Measurements from ENCODE around the gene CLEC18B. TPM values are rescaled to one million over a fixed set of nuclear protein-coding genes. Genes with fewer than 3 reads are reported as not detected.
"Not testable (repeated sequence)": the region's sequence is repeated elsewhere in the genome, so short reads cannot be mapped to it uniquely, and the experiment has no call there.

The CLEC18B gene
- total RNA-seq, result under 1 TPM in 1 of 4 donors, not detected in 3; 0.20 TPM

- H3K27ac ChIP-seq, H3K4me3 ChIP-seq, H3K36me3 ChIP-seq, H3K27me3 ChIP-seq, H3K4me1 ChIP-seq, ATAC-seq, H3K9me3 ChIP-seq: not testable (repeated sequence)
- WGBS, 2 donors (ENCODE audit: low coverage in 1 of 2), result no CpG with 5 or more reads among the region's 27 CpGs
Measured at GRCh38 chr16:74420612-74421481, at the start of gene CLEC18B. TSS of gene CLEC18B (minus strand) at chr16:74421478. CDS start at chr16:74421270, 208 bp downstream.

DNA sequence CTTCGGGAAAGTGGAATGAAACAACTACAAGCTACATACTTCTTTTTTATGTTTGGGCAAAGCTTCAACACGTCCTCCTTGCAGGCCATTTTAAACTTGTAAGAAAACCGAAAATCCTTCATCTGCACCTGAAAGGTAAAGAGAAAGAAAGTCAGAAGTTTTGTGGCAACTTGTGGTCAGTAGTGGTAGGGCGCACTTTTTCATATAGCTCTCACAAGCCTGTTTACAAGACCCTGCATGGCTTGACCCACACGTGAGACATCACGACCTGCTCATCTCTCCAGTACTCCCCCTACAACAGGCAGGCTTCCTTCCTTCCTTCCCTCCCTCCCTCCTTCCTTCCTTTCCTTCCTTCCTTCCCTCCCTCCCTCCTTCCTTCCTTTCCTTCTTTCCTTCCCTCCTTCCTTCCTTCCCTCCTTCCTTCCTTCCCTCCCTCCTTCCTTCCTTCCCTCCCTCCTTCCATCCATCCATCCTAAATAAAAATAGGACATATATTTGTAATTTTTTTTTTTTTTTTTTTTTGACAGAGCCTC lies 48.7 kb upstream of the CLEC18B start:
- 82 to 87% methylated on average over 3 to 5 of the region's 6 CpGs for WGBS, 2 donors (ENCODE audit: low coverage in 1 of 2)
- Histone ChIP-seq H3K27me3 (no peaks in the 10 kb centered on the region), H3K27ac (no peak overlapping the region), H3K36me3 (peaks cover 0 to 100% of the 10 kb centered on the region in 2 donors), H3K9me3 (no peaks in the 10 kb centered on the region), H3K4me1 (no peaks in the 10 kb centered on the region), H3K4me3 (no peak overlapping the region)
- ATAC-seq, result no peak
- TF ChIP-seq POLR2A (IDR thresholded peaks at IDR 0.05) (no peak), CTCF (IDR thresholded peaks at IDR 0.05) (no peak), POLR2AphosphoS5 (IDR thresholded peaks at IDR 0.05) (no peak), EP300 (IDR thresholded peaks at IDR 0.05) (no peak)

GRCh38 chr16:74468807-74469525 lies 47.7 kb upstream of the CLEC18B start:
- Histone ChIP-seq H3K4me1 (no peaks in the 10 kb centered on the region), H3K9me3 (no peaks in the 10 kb centered on the region), H3K27me3 (no peaks in the 10 kb centered on the region), H3K4me3 (no peak overlapping the region), H3K27ac (no peak overlapping the region), H3K36me3 (peaks cover 0 to 100% of the 10 kb centered on the region in 2 donors)
- 68 to 100% methylated on average over 1 to 3 of the region's 9 CpGs for WGBS, 2 donors (ENCODE audit: low coverage in 1 of 2)
- no peak for ATAC-seq
- TF ChIP-seq EP300 (IDR thresholded peaks at IDR 0.05) (no peak), POLR2A (IDR thresholded peaks at IDR 0.05) (no peak), POLR2AphosphoS5 (IDR thresholded peaks at IDR 0.05) (no peak), CTCF (IDR thresholded peaks at IDR 0.05) (no peak)

DNA sequence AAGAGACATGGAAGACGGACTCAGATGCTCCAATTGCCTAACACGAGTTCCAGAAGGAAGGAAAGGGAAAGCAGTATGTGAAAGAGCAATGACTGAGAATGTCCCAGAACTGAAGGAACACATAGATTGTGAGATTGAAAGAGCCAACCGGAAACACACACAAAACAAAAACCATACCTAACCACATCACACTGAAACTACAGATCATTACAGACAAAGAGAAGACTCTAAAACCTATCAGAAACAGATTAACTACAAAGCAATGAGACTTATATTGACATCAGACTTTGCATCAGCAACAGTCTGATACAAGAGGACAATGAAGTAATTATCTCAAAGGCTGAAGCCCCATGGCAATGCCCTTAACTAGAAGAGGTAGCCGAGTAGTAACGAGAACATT lies 45.6 kb upstream of the CLEC18B start:
- no peak for TF ChIP-seq CTCF (IDR thresholded peaks at IDR 0.05)
- no peak for TF ChIP-seq POLR2A (IDR thresholded peaks at IDR 0.05)
- no peak for TF ChIP-seq EP300 (IDR thresholded peaks at IDR 0.05)
- no peak for TF ChIP-seq POLR2AphosphoS5 (IDR thresholded peaks at IDR 0.05)
- Histone ChIP-seq H3K4me1 (no peaks in the 10 kb centered on the region), H3K9me3 (no peaks in the 10 kb centered on the region), H3K36me3 (peaks cover 0 to 100% of the 10 kb centered on the region in 2 donors), H3K4me3 (no peak overlapping the region), H3K27me3 (no peaks in the 10 kb centered on the region), H3K27ac (no peak overlapping the region)
- WGBS, 2 donors (ENCODE audit: low coverage in 1 of 2), result 90 to 100% methylated on average over 2 to 5 of the region's 5 CpGs
- no peak for ATAC-seq

DNA sequence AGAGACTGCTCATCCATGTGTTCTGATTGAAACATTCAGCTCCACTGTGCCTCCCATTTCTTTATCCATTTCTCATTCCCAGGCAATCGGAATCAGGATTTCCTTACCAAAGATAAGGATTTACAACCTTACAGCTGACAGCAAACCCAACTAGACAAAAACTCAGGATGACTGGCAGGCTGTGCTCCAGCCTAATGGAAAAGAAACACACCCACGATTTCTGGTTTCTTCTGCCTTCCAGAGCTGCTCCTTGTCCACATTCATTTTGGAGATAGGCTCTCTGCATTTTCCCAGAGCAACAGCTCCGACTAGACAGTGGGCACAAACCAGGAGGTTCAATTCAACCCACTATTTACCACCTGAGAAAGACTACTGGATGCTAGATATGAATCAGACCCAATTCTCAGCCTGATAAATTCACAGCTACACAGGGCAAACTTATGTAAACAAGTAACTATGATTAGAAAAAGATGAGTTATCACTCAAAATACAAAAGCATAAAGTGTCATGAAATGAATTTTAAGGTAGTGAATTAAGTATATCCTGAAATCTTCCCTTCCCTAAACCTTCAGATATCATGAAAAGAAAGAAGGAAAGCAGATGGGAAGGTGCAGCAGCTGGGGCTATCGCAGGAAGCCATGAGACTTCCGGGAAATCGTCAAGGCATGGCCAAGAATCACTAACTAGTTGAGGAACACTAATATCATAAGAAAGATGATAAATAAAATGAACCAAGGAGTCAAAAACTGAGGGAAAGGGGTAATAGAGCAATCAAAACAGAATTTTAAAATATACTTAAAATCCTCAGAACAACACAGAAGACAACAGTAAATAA lies 44.8 kb upstream of the CLEC18B start:
- Histone ChIP-seq H3K27ac (no peak overlapping the region), H3K36me3 (peaks cover 0 to 100% of the 10 kb centered on the region in 2 donors), H3K9me3 (no peaks in the 10 kb centered on the region), H3K4me3 (no peak overlapping the region), H3K27me3 (no peaks in the 10 kb centered on the region), H3K4me1 (no peaks in the 10 kb centered on the region)
- TF ChIP-seq POLR2A (IDR thresholded peaks at IDR 0.05), result no peak
- no peak for TF ChIP-seq CTCF (IDR thresholded peaks at IDR 0.05)
- TF ChIP-seq EP300 (IDR thresholded peaks at IDR 0.05), result no peak
- no peak for TF ChIP-seq POLR2AphosphoS5 (IDR thresholded peaks at IDR 0.05)
- no peak for ATAC-seq
- 68 to 75% methylated on average over 3 to 5 of the region's 6 CpGs for WGBS, 2 donors (ENCODE audit: low coverage in 1 of 2)

Data from gastroesophageal sphincter (tissue), 4 donors.